HG02870 (cell line): Measurements from ENCODE around the gene UBE2A.

Source experiments
- ATAC-seq: cut with Tn5 transposase; IDR thresholded peaks from one replicate; pipeline ENCODE4 v1.9.1; 2021; ENCODE audit warnings: mild to moderate bottlenecking, moderate library complexity; ENCODE audit not compliant: unreplicated experiment

Gene UBE2A

GRCh38 chrX:119574394-119575266 lies at the start of gene UBE2A:
TSS of gene UBE2A (plus strand) at chrX:119574563. CDS start at chrX:119574712, 149 bp downstream.
- ATAC-seq: peak; percentile 34

DNA sequence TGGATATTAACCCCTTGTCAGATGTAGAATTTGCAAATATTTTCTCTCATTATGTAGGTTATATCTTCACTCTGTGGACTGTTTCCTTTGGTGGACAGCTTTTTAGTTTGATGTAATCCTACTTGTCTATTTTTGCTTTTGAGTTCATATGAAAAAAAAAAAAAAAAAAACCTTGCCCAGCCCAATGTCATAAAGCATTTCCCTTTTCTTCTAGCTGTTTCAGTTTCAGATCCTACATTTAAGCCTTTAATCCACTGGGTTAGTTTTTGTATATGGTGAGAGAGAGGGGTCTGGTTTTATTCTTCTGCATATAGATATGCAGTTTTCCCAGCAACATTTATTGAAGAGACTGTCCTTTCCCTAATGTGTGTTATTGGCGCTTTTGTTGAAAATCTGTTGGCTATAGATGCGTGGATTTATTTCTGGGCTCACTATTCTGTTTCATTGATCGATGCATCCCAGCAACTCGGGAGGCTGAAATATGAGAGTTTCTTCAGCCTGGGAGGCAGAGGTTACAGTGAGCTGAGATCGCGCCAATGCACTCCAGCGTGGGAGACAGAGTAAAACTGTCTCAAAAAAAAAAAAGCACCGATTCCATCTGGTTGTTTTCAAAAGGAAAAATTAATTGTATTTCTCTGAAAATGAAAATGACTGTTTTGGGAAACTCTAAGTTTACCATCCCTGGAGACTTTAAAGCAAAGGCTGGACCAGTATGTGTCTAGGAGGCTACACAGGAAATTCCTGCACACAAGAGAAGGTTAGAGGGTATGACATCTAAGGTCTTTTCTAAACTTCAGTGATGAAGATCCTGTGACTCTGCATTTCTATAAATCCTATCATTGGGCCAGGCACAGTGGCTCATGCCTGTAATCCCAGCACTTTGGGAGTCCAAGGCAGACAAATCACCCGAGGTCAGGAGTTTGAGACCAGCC lies 44.8 kb upstream of the UBE2A start:
- ATAC-seq: no peak

DNA sequence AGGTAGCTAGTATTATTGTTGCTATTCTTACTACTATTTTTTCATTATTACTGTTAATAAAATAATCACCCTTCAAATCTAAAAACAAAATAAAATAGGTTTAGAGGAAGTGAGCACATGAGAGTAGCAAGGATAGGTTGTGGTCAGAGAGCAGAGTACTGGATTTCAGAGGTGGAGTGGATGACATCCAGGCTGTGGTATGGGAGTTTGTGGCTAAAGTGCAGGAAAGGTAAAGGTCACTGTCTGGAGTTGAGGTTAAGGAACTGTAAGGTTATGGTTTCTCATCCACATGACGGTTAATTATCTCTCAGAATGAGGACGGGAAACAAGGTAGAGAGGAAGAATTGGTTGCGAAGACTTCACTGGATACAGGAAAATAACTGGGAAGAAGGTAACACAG lies 36.9 kb upstream of the UBE2A start:
- no peak for ATAC-seq

- ATAC-seq: no peak
These were observed 34.5 kb upstream of the UBE2A start for GRCh38 chrX:119539872-119540271.

GRCh38 chrX:119541188-119541587 lies 33.2 kb upstream of the UBE2A start:
- no peak for ATAC-seq

DNA sequence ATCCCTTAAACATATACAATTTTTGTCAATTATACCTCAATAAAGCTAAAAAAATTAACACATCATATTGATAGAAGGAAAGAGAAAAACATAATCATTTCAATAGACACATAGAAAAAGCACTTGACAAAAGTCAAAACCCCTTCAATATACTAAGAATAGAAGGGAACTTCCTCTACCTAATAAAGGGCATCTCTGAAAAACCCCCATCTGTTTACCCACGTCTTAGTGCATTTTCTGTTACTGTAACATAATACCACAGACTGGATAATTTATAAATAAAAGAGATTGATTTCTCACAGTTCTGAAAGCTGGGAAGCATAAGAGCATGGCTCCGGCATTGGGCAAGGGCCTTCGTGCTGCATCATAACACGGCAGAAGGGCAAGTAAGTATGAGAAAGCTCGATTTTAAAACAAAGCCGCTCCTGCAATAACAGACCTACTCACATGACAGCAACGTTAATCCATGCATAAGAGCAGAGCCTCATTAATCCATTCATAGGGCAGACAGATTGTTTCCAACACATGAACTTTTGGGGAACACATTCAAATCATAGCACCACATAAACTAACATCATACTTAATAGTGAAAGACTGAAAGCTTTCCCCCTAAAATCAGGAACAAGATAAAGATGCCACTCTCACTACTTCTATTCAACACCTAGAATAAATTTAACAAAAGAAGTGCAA lies 24.9 kb upstream of the UBE2A start:
- peak; percentile 60 for ATAC-seq

DNA sequence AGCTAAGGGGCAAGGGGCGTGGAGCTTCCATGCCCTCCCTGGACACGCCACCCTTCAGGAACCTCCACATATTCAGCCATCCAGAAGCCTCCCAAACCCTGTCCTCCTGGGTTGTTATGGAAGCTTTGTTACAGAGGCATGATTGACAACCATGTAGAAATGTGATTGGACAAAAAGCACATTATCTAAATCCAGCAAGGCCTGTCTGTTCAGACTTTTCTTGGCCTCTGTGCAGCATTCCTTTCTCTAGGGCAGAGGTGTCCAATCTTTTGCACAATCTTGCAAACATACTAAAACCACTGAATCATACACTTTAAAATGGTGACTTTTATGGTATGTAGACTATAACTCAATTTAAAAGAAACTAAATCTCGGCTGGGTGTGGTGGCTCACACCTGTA lies 21.9 kb upstream of the UBE2A start:
- ATAC-seq: no peak

GRCh38 chrX:119565107-119565663 lies 9.2 kb upstream of the UBE2A start, which contains the start of gene STEEP1:
TSS of gene STEEP1 (minus strand) at chrX:119565409. CDS start at chrX:119565355, 54 bp downstream.
- ATAC-seq: peak; percentile 85

GRCh38 chrX:119570351-119570835 lies 4.0 kb upstream of the UBE2A start:
- no peak for ATAC-seq

GRCh38 chrX:119573222-119573621 lies 1.1 kb upstream of the UBE2A start:
- ATAC-seq: no peak

GRCh38 chrX:119573840-119574393 lies 446 bp upstream of the UBE2A start:
- peak; percentile 78 for ATAC-seq

GRCh38 chrX:119579414-119579813 lies 5.1 kb downstream of the UBE2A start:
- peak; percentile 46 for ATAC-seq

GRCh38 chrX:119583431-119584059 lies 9.2 kb downstream of the UBE2A start:
- no peak for ATAC-seq

GRCh38 chrX:119589810-119590209 lies 15.4 kb downstream of the UBE2A start:
- ATAC-seq: no peak

DNA sequence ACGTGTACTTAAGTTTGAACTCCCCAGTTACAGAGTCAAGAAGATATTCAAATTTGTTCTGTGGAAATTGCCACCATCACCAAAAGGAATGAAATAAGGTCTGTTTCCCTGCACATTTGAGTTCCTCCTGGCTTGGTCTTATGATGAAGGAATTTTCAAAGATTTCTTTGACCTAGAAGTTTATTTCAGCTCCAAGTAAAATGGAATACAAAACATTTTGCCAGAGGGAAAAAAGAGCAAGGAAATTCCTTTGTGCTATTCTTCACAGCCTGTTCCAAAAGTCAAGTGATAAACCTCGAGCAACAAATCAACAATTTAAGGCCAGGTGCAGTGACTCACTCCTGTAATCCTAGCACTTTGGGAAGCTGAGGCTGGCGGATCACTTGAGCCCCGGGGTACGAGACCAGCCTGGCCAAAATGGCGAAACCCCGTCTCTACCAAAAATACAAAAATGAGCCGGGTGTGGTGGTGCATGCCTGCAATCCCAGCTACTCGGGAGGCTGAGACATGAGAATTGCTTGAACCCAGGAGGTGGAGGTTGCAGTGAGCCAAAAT lies 28.4 kb downstream of the UBE2A start:
- ATAC-seq: no peak

- no peak for ATAC-seq
These were observed 30.6 kb downstream of the UBE2A start for GRCh38 chrX:119604766-119605463.

DNA sequence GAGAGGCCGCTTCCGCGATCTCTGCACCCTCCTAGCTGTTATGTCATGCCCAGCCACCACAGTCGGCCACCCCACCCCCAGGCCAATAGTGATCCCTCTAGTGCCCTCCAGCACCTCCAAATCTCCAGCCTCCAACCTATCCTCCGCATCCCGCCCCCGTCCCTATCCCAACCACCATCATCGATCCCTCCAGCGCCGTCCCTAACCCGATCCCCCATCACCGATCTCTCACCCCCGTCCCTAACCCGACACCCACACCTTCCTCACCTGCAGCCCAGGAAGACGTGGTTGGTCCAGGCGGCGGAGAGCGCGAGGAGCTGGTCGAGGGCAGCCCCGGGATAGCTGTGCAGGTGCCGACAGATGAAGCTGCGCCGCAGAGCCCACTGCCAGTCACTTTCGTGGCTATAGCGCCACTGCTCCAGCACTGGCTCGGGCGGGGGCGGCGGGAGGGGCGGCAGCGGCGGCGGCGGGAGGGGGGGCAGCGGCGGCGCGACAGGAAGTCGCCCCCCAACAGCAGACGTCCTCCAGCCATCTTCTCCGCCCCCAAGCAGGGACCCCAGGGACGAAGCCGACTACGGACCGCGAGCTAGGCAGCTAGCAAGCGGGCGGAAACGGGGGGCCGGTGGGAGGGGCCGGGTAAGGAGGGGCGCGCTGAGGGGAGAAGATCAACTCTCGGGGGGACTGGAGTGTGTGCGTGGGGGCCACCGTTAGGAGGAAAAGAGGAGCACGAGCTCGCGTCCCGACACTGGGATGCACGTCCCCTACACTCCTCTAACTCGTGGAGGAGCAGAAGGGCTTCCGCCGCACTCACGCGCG lies 31.3 kb downstream of the UBE2A start:
- ATAC-seq: peak; percentile 18
